Astrocyte (in vitro differentiated cells and primary cell): ENCODE measurements around the gene PFDN2.

ENCODE experiments used
- CTCF ChIP-seq: IDR thresholded peaks from 2 replicates; pipeline ENCODE4 v1.5.1; 2011; ENCODE audit warnings: low read depth, mild to moderate bottlenecking, inconsistent platforms, low read length, moderate library complexity; ENCODE audit not compliant: insufficient read depth
- EZH2 ChIP-seq: IDR thresholded peaks from 2 replicates; pipeline ENCODE4 v1.6.1; 2012; ENCODE audit warnings: mild to moderate bottlenecking, low read length, inconsistent platforms; ENCODE audit not compliant: insufficient read depth

GRCh38 chr1:161076410-161076809 lies 41.4 kb downstream of the PFDN2 start:
- TF ChIP-seq EZH2: no peak
- TF ChIP-seq CTCF: no peak
